Measurements from ENCODE around the gene TEX11. TPM values are rescaled to one million over a fixed set of nuclear protein-coding genes. Genes with fewer than 3 reads are reported as not detected.

TEX11 gene
- total RNA-seq, 1 experiment from 2014 or later = not detected

GRCh38 chrX:70553516-70553915, 355.0 kb downstream of the TEX11 start:
- BruUV-seq (replicated peaks) = no TSS peak
- Histone ChIP-seq H3K27me3 (ENCODE audit: insufficient read depth, low read depth) (no peaks in the 10 kb centered on the region), H3K9me2 (ENCODE audit: insufficient read depth) (no peaks in the 10 kb centered on the region), H2AFZ (peak overlapping the region; percentile 71), H4K20me1 (ENCODE audit: insufficient read depth) (no peaks in the 10 kb centered on the region), H3K27ac (peak overlapping the region; percentile 66), H3K4me1 (replicated peaks; ENCODE audit: insufficient read depth) (peaks cover 12% of the 10 kb centered on the region), H3K9me3 (ENCODE audit: insufficient read depth, low read depth) (no peaks in the 10 kb centered on the region), H3K4me2 (peak overlapping the region; percentile 49), H3K36me3 (ENCODE audit: low read depth) (no peaks in the 10 kb centered on the region), H3K4me3 (no peak overlapping the region), H3K79me2 (ENCODE audit: low read depth) (no peaks in the 10 kb centered on the region), H3F3A (ENCODE audit: insufficient read depth, low read depth) (no peaks in the 10 kb centered on the region)
- TF ChIP-seq EZH2 (IDR thresholded peaks at IDR 0.05; ENCODE audit: low read depth) (no peak), CTCF (conservative IDR thresholded peaks at IDR 0.05) (no peak)
- no peak for DNase-seq
- ChIA-PET POLR2A (ENCODE audit: unreplicated experiment) (no interaction called here), CTCF (interaction anchor here (0.6 kb wide), 2 partner anchors 101 to 631 kb away, joined by 3 to 13 read pairs; no protein-coding TSS in a partner anchor)
- intact Hi-C loops (cut with micrococcal nuclease; ENCODE audit: unreplicated experiment) = loop anchor here (5.0 kb wide), 1 partner anchor 121 kb away; no protein-coding TSS in a partner anchor

- H3K27me3 ChIP-seq (ENCODE audit: insufficient read depth, low read depth) = no peaks in the 10 kb centered on the region
- H2AFZ ChIP-seq = no peak overlapping the region
- no peak overlapping the region for H3K27ac ChIP-seq
- no peaks in the 10 kb centered on the region for H3K9me2 ChIP-seq (ENCODE audit: insufficient read depth)
- H3K4me2 ChIP-seq = no peak overlapping the region
- no peaks in the 10 kb centered on the region for H3K36me3 ChIP-seq (ENCODE audit: low read depth)
- ChIA-PET POLR2A (ENCODE audit: unreplicated experiment) (no interaction called here), CTCF (no interaction called here)
- no peaks in the 10 kb centered on the region for H3K9me3 ChIP-seq (ENCODE audit: insufficient read depth, low read depth)
- H3K4me3 ChIP-seq = no peak overlapping the region
- DNase-seq = no peak
- H3K4me1 ChIP-seq (replicated peaks; ENCODE audit: insufficient read depth) = peaks cover 12% of the 10 kb centered on the region
- TF ChIP-seq CTCF (conservative IDR thresholded peaks at IDR 0.05) = no peak
- TF ChIP-seq EZH2 (IDR thresholded peaks at IDR 0.05; ENCODE audit: low read depth) = no peak
- H3K79me2 ChIP-seq (ENCODE audit: low read depth) = no peaks in the 10 kb centered on the region
- no TSS peak for BruUV-seq (replicated peaks)
- no peaks in the 10 kb centered on the region for H3F3A ChIP-seq (ENCODE audit: insufficient read depth, low read depth)
- no peaks in the 10 kb centered on the region for H4K20me1 ChIP-seq (ENCODE audit: insufficient read depth)
- intact Hi-C loops (cut with micrococcal nuclease; ENCODE audit: unreplicated experiment) = loop anchor here (5.0 kb wide), 1 partner anchor 120 kb away; no protein-coding TSS in a partner anchor
These were observed 356.3 kb downstream of the TEX11 start for GRCh38 chrX:70552130-70552704.

- Histone ChIP-seq H3K9me2 (ENCODE audit: insufficient read depth) (no peaks in the 10 kb centered on the region), H3F3A (ENCODE audit: insufficient read depth, low read depth) (no peaks in the 10 kb centered on the region), H2AFZ (no peak overlapping the region), H3K4me2 (no peak overlapping the region), H4K20me1 (ENCODE audit: insufficient read depth) (no peaks in the 10 kb centered on the region), H3K36me3 (ENCODE audit: low read depth) (no peaks in the 10 kb centered on the region), H3K79me2 (ENCODE audit: low read depth) (no peaks in the 10 kb centered on the region), H3K9me3 (ENCODE audit: insufficient read depth, low read depth) (no peaks in the 10 kb centered on the region), H3K4me1 (replicated peaks; ENCODE audit: insufficient read depth) (peaks cover 12% of the 10 kb centered on the region), H3K4me3 (no peak overlapping the region), H3K27ac (no peak overlapping the region), H3K27me3 (ENCODE audit: insufficient read depth, low read depth) (no peaks in the 10 kb centered on the region)
- intact Hi-C loops (cut with micrococcal nuclease; ENCODE audit: unreplicated experiment) = no loop called here
- ChIA-PET CTCF (no interaction called here), POLR2A (ENCODE audit: unreplicated experiment) (no interaction called here)
- DNase-seq = no peak
- BruUV-seq (replicated peaks) = no TSS peak
- TF ChIP-seq EZH2 (IDR thresholded peaks at IDR 0.05; ENCODE audit: low read depth) (no peak), CTCF (conservative IDR thresholded peaks at IDR 0.05) (no peak)
These were observed 359.1 kb downstream of the TEX11 start for GRCh38 chrX:70549429-70549828.
